A673 (cell line): ENCODE measurements around the gene CLCN2.

Source experiments
- EZH2 ChIP-seq: fragments of 200-600 bp; sonication (generic); IDR thresholded peaks from 2 replicates; pipeline ENCODE4 v1.6.1; 2017; ENCODE audit warnings: borderline replicate concordance, low read depth, mild to moderate bottlenecking, mixed read lengths, antibody characterized with exemption, low read length; ENCODE audit not compliant: poor library complexity, severe bottlenecking
- TF ChIP-seq, protein P1 (sequence below): fragments of 300-800, 200-600 bp; sonication (generic); conservative IDR thresholded peaks from 2 replicates; pipeline ENCODE4 v1.5.1; 2017; ENCODE audit warnings: low read depth, mild to moderate bottlenecking, antibody characterized with exemption, low read length, moderate library complexity, mixed read lengths

- no peak for TF ChIP-seq EZH2
- TF ChIP-seq, protein P1, sequence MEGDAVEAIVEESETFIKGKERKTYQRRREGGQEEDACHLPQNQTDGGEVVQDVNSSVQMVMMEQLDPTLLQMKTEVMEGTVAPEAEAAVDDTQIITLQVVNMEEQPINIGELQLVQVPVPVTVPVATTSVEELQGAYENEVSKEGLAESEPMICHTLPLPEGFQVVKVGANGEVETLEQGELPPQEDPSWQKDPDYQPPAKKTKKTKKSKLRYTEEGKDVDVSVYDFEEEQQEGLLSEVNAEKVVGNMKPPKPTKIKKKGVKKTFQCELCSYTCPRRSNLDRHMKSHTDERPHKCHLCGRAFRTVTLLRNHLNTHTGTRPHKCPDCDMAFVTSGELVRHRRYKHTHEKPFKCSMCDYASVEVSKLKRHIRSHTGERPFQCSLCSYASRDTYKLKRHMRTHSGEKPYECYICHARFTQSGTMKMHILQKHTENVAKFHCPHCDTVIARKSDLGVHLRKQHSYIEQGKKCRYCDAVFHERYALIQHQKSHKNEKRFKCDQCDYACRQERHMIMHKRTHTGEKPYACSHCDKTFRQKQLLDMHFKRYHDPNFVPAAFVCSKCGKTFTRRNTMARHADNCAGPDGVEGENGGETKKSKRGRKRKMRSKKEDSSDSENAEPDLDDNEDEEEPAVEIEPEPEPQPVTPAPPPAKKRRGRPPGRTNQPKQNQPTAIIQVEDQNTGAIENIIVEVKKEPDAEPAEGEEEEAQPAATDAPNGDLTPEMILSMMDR: no peak
Measured at GRCh38 chr3:184382326-184383032, 21.1 kb upstream of the CLCN2 start.
